DMS153 treated with DMSO at 0.1 percent for 48 hours (cell line): ENCODE measurements around the gene FOXR1.
A peak's percentile ranks its signal among the peaks of the same experiment; 100 is the strongest.

Experiments used
- DNase-seq: peaks from one replicate; lab custom pipeline; 2025; ENCODE audit not compliant: unreplicated experiment; lab: John Stamatoyannopoulos, UW

Gene FOXR1, protein sequence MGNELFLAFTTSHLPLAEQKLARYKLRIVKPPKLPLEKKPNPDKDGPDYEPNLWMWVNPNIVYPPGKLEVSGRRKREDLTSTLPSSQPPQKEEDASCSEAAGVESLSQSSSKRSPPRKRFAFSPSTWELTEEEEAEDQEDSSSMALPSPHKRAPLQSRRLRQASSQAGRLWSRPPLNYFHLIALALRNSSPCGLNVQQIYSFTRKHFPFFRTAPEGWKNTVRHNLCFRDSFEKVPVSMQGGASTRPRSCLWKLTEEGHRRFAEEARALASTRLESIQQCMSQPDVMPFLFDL

DNA sequence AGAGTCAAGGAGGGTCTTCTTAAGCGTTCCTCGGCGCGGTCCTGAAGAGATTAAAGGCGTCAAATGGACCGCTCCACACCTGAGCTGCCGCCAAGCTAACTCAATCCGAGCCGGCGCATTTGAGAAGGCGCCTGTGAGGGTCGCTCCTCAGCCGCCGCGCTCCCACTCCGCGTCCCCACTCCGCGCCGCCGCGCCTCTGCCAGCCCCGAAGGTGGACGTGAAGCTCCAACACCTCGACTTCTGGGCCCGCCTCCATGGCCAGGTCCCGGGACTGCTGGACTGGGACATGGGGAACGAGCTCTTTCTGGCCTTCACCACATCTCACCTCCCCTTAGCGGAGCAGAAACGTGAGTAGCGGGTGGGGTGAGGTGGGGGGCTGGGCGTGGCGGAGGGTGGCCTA lies at the start of gene FOXR1:
Gene FOXR1 (plus strand): TSS at position 116 of the 400 bp plus-strand sequence. CDS start 171 bp downstream, at position 287.
- DNase-seq, result no peak

- no peak for DNase-seq
Observed at GRCh38 chr11:118921929-118922744, 49.4 kb upstream of the FOXR1 start.

DNA sequence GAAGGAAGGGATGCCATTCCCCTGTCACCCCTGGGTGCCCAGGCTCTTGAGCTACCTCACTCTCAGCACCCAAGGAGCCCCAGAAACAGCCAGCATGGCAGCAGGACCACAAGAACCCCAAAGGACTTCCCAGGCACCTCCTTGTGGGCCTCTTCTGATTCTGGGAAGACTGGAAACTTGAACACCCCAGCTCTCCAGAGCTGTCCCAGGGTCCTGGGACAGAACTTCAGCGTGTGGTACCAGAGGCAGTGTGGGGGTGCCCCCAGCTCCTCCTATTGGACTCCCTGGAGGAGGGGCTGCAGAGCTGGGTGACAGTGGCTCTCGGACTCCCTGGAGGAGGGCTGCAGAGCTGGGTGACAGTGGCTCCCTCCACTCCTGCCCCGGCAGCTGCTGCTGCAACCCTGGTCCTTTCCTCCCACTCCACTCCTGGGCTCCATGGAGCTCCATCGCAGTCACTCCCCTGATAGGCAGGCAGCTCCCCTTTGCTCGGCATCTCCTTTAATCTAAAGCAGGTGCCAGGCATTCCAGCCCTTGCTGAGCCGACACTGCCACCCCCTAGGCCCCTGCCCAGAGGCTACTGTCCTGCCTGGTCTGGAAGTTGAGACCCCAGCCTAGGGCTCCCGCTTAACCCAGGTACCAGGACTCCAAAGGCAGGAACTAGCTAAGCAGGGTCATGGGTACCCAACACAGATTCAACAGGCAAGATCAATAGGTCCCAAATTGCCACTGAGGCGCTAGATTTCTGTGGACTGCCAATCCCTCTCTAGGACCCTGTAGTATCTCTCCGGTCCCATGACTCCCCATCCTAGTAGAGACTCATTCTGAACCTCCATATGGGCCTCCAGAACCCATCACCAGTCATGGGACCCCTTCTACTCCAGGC lies 48.6 kb upstream of the FOXR1 start:
- DNase-seq, result no peak

DNA sequence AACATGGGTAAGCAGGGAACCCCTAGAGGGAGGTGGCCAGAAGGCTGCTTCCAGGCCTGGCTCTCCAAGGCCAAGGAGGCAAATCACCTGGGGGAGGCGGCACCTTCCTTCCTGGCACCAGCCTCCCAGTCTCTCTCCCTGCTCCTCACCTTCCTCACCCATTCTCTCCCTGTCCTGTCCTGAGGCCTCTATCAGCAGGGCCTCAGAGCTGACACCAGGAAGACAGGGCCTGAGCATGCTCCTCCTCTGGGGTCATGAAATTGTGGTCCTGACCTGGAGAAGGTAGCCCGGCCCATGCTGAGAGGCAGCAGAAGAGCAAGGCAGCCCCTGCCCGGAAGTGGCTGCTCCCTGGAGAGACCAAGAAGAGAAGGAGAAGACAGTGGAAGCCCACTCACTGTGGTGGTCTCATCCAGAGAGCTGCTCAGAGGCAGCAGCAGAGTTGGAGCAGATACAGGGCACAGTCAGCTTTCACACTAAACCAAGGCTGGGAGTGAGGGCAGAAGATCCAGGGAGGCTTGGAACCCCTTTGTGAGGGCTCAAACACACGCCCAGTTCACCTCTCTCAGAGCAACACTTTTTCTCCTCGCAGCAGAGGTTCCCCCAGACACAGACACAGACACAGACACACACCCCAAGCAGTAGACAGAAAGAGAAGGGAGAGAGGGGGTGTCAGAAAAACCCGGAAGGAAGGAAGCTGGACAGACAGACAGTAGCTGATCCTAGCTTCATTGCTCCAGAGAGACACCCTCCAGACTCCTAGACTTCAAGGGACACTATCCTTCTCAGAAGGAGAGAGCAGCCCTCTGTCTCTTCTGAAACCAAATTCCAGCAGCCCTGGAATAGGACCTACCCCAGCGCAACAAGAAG lies 47.6 kb upstream of the FOXR1 start:
- no peak for DNase-seq

DNA sequence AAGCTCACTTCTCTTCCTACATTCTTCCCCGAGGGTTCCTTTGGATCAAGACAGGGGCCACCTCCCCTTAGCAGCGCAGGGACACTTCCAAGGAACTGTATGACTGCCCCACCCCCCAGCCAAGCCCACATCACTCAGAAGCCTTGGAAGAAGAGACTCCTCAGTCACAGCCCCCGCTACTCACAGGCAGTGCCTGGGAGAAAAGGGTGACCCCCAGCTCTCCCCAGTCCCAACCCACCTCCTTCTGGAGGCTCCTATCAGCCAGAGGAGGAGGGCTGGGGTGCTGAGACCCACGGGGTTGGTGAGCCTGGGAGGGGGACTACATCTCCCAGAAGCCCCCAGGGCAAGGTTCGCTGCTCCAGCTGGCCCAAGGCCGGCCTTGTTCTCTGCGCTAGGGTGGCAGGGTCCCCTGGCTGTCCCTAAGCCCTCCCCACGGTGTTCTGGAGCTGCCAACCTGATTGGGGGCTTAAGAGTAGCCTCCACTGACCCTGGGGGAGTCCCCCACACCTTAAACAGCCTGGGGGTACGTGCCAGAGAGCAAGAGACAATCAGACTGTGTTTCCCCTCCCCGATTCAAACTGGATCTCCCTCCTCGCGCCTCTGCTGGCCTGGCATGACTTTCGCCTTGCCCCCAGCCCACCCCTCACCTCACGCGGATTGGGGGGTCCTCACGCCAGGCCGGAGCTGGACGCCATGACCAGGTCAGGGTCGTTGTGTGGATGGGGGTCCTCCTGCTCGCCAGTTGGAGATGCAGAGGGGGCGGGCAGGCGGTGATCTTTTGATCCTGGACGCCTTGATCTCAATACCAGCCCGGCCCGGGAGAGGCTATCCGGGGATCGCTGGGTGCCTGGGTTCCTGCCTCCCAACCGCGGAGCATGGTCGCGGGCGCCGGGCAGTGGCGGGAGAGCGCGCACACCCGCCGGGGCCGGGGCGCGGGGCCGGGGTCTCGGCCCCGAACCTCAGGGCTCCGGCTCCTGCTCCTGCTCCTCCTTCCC lies 46.7 kb upstream of the FOXR1 start:
- DNase-seq, result no peak

DNA sequence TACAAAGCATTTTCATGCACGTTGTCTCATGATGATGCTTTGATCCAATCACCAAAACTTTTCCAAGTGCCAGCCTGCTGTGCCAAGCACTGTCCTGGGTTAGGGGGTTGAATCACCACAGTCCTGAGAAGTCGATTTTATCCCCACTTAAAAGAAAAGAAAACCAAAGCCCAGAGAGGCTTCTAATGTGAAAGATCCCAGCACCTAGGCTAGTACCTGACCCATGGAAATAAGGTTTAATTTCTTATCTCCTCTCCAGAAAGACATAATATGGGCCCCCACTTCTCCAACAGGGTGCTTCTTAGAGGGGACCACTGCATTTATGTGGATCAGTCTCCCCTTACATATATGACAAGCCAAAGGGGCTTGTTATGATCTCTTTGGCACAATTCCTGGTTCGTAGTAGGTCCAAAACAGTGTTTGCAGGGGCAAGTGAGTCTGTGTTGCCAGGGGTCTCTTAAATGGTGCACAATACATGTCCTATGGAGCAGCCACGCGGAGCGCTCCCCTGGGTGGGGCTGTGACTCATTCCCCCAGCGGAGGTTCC lies 43.9 kb upstream of the FOXR1 start:
- no peak for DNase-seq

GRCh38 chr11:118928101-118928869 lies 43.3 kb upstream of the FOXR1 start:
- DNase-seq, result peak; percentile 91

DNA sequence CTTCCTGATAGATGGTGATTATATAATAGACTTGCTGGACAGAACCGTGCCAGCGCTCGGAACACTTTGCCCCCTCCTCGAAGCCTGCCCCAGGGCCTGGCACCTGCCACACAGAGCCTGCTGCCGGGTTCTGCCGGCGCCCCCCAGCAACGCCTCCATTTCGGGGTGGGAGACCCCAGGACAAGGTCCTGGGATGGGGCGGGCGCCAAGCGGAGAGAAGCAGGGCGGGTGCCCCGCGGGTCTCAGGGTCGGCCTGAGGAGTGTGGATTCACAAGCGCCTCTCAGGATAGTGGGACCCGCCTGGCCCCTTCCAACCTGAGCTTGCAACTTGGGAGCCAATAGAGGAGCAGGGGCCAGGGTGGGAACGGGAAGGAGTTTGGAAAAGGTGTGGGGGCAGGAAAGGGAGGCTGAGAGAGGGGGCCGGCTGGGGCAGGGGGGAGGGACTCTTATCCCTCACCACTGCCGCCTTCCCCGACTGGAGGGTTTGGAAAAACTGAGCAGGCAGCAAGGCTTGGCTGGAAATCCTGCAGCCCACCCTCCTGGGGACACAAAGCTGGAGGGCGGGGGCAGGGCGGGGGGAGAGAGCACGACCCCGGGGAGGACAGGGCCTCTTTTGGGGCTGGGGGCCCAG lies 42.6 kb upstream of the FOXR1 start:
- DNase-seq, result no peak

GRCh38 chr11:118929501-118930093 lies 42.0 kb upstream of the FOXR1 start:
- peak; percentile 46 for DNase-seq

GRCh38 chr11:118930094-118930712 lies 41.4 kb upstream of the FOXR1 start:
- DNase-seq, result peak; percentile 88

DNA sequence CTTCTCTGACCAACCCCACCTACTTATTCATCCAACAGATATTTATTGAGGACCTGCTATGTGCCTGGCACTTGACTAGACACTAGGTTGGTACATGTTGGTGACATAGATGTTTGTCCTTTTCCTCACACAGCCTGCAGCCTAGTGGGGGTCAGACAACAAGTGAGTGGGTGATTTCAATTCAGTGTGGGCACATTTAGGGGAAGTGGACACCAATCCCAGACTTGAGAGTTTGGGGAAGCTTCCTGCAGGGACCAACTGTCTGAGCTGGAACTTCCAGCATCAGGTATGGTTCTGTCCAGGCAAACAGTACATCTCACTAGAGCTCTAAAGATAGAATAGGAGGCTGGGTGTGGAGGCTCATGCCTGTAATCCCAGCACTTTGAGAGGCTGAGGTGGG lies 40.0 kb upstream of the FOXR1 start:
- DNase-seq, result no peak

DNA sequence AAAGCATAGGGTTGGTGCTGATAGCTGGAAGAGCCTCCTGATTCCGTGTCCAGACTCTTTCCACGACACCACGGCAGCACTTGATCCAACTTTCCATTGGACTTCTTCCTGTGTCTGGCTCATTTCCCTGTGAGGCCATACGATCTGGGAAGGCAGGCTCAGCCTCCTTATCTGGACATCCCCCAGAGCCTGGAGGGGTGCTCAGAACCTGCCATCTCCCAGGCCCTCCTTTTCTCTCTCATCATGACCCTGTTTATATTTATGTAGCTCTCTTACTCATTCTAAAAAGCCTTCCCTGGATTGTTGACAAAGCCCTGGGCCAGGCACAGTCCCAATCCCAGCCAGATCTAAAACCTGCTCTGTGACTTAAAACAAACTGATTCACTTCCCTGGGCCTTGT lies 38.1 kb upstream of the FOXR1 start:
- DNase-seq, result no peak

- no peak for DNase-seq
Observed at GRCh38 chr11:118935376-118935775, 36.2 kb upstream of the FOXR1 start.

GRCh38 chr11:118938491-118939403 lies 32.8 kb upstream of the FOXR1 start:
- no peak for DNase-seq

DNA sequence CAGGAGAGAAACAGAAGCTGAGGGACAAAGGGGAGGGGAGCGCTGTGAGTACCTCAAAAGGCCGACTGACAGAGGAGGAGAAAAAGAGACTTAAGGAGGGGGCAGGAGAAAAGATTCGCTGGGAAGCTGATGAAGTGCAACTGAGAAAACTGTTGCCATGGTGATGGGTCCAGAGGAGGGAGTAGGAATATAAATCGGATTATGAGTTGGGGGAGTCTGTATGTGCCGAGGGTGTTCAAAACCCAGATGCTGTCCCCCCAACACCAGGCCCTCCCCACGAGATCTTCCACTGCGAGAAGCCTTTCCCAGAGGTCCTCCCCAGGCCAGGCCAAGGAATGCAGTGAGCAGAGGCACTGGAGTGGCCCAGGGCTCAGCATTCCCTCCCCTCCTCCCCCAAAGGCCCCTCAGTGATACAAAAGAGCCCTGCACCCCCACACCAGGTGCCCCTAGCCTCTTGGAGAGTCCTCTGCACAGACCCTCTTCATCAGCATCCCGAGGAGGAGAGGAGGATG lies 32.1 kb upstream of the FOXR1 start:
- no peak for DNase-seq
